ENCODE measurements around the gene BSDC1. TPM values are rescaled to one million over a fixed set of nuclear protein-coding genes. Genes with fewer than 3 reads are reported as not detected.

BSDC1 gene, protein sequence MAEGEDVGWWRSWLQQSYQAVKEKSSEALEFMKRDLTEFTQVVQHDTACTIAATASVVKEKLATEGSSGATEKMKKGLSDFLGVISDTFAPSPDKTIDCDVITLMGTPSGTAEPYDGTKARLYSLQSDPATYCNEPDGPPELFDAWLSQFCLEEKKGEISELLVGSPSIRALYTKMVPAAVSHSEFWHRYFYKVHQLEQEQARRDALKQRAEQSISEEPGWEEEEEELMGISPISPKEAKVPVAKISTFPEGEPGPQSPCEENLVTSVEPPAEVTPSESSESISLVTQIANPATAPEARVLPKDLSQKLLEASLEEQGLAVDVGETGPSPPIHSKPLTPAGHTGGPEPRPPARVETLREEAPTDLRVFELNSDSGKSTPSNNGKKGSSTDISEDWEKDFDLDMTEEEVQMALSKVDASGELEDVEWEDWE
- total RNA-seq, result 42.4 and 47.7 TPM in 2 replicates

DNA sequence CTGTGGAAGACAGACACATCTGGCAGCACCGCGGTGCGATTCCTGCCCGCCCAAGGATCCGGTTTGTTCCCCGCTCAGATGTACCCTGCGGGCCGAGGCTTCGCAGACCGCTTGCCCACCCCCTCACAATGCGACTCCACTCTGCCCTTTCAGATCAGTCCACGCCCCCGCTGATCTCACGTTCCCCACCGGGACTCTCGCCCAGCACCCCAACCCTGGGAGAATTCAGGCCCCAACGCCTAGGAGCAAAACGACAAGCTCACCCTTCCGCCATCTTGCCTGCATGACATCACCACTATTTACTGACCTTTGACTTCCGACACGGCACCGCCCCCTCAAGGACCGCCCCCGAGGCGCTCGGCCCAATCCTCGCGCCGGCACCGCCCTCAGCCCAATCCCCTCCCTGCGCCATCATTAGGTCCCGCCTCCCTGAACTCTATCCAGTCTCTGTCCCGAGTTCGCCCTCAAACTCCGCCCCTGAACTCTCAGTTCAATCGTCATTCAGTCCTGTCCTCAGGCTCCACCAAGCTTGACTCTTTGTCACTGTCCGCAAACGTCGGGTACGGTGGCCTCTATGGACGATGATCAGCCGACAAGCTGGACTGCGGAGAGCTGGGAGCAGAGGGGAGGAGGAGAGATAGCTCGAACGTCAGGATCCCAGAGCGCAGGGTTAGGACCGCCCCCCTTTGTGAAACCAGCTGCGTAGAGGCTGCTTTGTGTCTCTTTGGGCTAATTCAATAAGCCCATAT is at the start of gene BSDC1:
Gene BSDC1 (minus strand): TSS at position 301 of the 749 bp plus-strand sequence. CDS start 27 bp downstream, at position 274.

DNA sequence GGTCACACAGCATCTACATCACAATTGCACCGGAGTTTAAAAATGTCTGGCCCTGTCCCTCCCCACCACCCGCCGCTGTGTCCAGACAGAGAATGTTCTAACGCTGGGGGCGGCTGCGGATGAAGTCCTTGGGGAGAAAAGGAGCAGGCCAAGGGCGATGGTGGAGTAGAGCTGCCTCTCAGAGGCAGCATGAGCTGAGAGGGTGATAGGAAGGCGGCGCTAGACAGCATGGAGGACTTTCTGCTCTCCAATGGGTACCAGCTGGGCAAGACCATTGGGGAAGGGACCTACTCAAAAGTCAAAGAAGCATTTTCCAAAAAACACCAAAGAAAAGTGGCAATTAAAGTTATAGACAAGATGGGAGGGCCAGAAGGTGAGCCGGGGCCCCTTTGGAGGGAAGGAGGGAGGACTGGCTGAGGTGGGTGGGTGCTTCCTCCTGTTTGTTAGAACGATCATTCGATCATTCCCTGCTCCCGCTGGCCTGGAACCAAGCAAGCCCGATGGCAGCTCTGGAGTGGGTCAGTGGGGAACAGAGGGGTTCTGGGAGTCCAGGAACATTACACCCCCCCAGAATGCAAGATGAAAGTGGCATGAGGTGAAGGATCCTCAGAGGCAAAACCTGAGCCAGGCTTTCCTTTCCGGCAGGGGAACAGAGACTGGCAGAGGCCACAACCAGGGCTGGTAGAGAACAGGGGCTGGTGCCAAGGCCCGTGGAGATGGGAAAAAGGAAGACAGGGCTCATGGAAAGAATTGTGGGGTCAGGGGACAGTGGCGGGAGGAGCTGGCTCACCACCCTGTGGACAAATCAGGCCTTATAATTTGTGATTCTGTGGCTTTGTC is 31.5 kb downstream of the BSDC1 start, which contains the start of the genes FAM229A and TSSK3:
Gene FAM229A (minus strand): TSS at position 12 of the 840 bp plus-strand sequence. CDS start 394 bp downstream, outside the sequence.
Gene TSSK3 (plus strand): TSS at position 66 of the 840 bp plus-strand sequence. CDS start 163 bp downstream, at position 229.

DNA sequence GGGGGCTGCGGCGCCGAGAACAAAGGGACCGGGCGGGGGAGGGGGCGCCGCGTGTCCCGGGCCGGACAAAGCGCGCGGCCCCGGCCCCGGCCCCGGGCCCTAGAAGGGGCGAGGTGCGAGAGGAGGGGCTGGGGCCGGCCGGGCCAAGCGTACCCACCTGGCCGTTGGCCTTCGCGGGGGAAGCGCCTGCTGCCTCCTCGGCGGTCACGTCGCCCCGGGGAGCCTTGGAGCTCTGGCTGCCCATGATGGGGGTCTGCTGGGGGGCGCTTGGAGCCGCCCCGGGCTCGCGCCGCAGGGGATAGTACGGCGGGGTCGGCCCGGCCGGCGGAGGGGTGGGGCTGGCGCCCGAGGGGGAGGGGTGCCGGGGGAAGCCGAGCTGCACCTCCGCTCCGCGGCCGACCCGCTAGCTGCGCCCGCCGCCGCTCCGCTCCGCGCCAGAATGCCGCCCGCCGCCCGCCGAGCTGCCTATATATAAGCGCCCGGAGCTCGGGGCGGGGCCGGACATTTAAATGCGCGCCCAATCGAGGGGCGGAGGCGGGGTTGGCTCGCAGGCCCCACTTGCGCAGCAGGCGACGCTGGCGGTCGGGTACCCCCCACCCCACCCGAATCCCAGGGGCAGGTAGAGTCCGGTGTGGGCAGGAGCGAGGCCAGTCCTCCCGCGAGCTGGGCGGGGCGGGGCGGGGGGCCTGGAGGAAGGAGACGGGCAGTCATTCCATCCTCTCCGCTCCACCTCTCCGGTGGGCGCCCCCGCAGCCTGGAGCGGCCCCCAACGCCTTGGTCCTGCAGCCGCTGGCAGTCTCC is 58.3 kb downstream of the BSDC1 start, which contains the start of gene MARCKSL1:
Gene MARCKSL1 (minus strand): TSS at position 444 of the 801 bp plus-strand sequence. CDS start 200 bp downstream, at position 244.

Other genes with a start within 250 kb of the BSDC1 start
- 61.2 and 74.8 TPM in 2 replicates for gene TXLNA, start 214.8 kb downstream of the BSDC1 start, total RNA-seq
- 2.7 and 3.5 TPM in 2 replicates for gene CCDC28B, start 193.8 kb downstream of the BSDC1 start, total RNA-seq
- 1.9 and 3.1 TPM in 2 replicates for gene IQCC, start 188.8 kb downstream of the BSDC1 start, total RNA-seq
- not detected in 2 replicates for gene DCDC2B, start 185.4 kb downstream of the BSDC1 start, total RNA-seq
- 10.9 and 11.2 TPM in 2 replicates for gene TMEM234, start 172.1 kb downstream of the BSDC1 start, total RNA-seq
- gene EIF3I, start 172.0 kb downstream of the BSDC1 start, total RNA-seq, result 235 and 510 TPM in 2 replicates
- 0.34 TPM in 1 of 2 replicates, not detected in the other for gene FAM167B, start 147.2 kb downstream of the BSDC1 start, total RNA-seq
- under 0.01 TPM in 1 of 2 replicates, not detected in the other for gene LCK, start 143.2 kb downstream of the BSDC1 start, total RNA-seq
- gene HDAC1, start 102.4 kb downstream of the BSDC1 start, total RNA-seq, result 64.3 and 91.8 TPM in 2 replicates
- 4.4 and 17.9 TPM in 2 replicates for gene MARCKSL1, start 58.2 kb downstream of the BSDC1 start, total RNA-seq
- gene FAM229A, start 32.0 kb downstream of the BSDC1 start, total RNA-seq, result 0.34 and 0.71 TPM in 2 replicates
- 0.28 and 0.34 TPM in 2 replicates for gene TSSK3, start 31.9 kb downstream of the BSDC1 start, total RNA-seq
- gene ZBTB8B, start 70.6 kb upstream of the BSDC1 start, total RNA-seq, result not detected in 2 replicates
- gene ZBTB8A, start 145.0 kb upstream of the BSDC1 start, total RNA-seq, result 10.6 and 11.3 TPM in 2 replicates

Measured in nasal cavity respiratory epithelium epithelial cell of viscerocranial mucosa (primary cell).